HG03196 (cell line): Measurements from ENCODE around the gene BRWD1.
"Not testable (repeated sequence)": the region's sequence is repeated elsewhere in the genome, so short reads cannot be mapped to it uniquely, and the experiment has no call there.

ENCODE experiments used
- ATAC-seq: cut with Tn5 transposase; IDR thresholded peaks from one replicate; pipeline ENCODE4 v1.9.1; 2021; ENCODE audit not compliant: unreplicated experiment

BRWD1 gene

GRCh38 chr21:39176271-39176709 is 137.1 kb downstream of the BRWD1 start:
- no peak for ATAC-seq

- no peak for ATAC-seq
Measured at GRCh38 chr21:39175665-39176064, 137.8 kb downstream of the BRWD1 start.

- no peak for ATAC-seq
Measured at GRCh38 chr21:39175154-39175553, 138.3 kb downstream of the BRWD1 start.

DNA sequence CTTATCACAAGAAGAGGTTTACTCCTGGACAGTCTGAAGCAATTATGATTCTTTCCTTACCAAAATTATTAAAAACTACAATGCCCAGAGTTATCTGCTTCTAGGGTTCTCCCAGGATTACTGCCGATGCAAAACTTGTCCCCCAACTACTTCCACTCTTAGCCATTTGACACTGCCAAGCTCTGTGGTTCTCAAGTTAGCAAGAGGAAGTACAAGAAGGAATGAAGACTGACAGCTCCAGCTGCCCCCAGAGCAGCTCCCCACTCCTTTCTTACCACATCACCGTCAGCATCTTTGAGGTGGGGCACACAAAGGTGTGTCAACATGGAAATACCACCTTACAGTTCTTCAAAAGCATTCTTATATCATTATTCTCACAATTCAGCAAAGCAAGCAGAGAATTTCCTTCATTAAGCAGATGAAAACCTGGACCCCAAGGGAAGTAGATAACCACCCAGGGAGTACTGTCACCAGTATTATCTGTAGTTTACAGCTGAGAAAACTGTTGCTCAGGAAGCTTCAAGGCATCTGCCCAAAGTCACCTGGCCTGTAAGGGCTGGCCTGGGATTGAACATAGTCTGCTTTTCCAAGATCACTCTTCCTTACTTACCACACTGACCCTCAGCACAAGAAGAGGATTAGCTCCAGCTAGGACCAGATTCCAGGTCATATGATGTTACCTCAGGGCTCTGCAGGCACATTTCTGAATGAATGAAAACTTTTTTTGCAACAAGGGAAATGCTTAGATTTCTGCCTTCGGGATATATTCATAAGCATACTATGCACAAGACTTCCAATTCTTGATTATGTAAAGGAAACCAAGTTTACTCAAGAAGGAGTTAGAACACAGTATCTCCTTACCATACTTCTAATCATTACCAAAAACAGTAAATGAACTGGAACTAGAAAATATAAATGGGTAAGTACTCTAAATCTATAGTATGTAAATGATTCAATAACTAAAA is 139.4 kb downstream of the BRWD1 start:
- ATAC-seq = no peak

DNA sequence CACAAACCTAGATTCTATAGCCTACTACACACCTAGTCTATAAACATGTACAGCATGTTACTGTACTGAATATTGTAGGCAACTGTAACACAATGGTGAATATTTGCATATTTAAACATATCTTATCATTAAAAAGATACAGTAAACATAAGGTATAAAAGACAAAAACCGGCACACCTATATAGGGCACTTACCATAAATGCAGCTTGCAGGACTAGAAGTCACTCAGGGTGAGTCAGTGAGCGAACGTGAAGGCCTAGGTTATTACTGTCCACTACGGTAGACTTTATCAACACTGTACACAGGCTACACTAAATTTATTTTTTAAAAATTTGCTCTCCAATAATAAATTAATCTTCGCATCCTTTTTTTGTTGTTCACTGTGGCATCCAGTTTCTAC is 143.5 kb downstream of the BRWD1 start:
- no peak for ATAC-seq

- no peak for ATAC-seq
Measured at GRCh38 chr21:39168800-39169199, 144.6 kb downstream of the BRWD1 start.

GRCh38 chr21:39164523-39164922 is 148.9 kb downstream of the BRWD1 start:
- no peak for ATAC-seq

DNA sequence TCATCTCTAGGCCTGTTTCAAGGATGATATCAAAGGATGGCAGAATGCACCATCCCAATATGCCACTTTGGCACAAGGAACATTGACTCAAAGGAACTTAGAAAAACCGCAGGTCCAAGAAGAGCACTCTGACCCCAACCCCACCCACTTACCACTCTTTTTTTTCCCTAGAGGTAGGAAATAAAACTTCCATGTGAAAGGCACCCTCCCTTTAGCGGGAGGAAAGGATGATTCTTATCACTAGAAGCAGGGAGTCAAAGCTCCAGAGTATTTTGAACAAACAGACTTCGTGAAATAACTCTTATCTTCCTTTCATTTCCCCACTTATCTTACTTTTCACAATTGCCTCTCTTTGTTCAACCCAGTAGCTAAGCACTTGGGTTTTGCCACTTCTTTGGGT is 152.4 kb downstream of the BRWD1 start:
- no peak for ATAC-seq

GRCh38 chr21:39159342-39160063 is 153.9 kb downstream of the BRWD1 start:
- no peak for ATAC-seq

- not testable (repeated sequence) for ATAC-seq
Measured at GRCh38 chr21:39157241-39157640, 156.2 kb downstream of the BRWD1 start.

DNA sequence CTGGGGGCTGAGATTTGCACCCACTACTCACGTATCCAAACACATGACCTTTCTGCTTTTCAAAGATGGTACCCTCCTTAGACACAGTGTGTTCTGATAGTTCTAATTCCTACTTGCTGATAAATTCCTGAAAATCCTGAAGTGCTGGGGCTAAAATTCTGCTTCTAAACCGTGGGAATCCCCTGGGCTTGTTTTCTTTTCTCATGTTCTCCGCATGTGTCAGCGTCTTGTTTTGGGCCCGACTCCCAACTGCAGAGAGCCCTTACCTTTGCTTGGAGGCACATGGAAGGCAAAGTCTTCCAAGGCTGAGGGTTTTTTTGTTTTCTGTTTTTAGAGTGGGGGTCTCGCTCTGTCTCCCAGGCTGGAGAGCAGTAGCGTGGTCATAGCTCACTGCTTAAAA is 157.4 kb downstream of the BRWD1 start:
- ATAC-seq = no peak

DNA sequence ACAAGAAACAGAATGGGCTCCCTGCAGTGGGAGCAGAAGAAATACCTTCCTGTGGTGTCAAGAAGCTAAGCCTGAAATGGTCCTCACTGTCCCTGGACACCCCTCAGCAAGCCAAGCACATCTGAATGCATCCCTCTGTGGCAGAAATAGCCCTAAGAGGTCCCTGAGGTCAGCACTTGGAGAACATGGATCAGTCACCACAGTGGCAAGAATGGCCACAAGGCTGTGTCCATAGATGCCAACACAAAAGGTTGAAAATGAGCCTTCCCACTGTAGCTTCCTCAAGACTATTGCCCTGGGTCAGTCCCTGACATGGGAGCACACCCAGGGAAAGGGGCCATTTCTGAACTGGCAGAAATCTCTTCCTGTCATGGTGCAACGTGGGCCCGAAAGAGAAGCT is 157.9 kb downstream of the BRWD1 start:
- no peak for ATAC-seq

DNA sequence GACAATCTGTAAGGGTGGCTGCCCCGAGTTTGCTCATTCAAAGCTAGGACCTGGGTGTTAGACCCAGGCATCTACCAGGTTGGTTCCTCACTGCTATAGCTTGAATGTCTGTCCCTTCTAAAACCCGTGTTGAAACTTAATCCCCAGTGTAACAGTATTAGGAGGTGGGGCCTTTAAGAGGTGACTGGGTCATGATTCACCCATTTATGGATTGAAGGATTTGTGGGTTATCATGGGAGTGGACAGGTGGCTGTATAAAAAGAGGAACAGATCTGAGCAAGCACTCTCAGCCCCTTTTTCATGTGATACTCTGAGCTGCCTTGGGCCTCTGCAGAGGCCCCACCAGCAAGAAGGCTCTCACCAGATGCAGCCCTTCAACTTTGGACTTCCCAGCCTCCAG is 159.6 kb downstream of the BRWD1 start:
- no peak for ATAC-seq

DNA sequence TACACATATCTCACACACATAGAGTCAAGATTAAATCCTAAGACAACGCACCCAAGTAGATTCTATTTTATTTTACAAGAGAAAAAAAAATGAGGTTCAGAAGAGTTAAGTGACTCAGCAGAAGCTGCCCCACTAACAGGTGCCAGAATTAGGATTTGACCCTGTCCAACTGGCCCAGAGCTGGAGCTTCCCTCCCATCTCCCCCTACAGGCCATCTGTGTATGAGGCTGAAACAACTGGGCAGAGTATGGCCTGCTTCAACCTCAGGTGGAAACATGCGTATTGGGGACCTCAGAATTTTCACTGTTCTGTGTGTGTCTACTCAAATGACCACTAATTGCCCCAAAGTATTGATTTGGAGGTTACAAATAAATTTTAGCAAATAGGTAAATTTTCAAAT is 160.1 kb downstream of the BRWD1 start:
- no peak for ATAC-seq

GRCh38 chr21:39152271-39152670 is 161.2 kb downstream of the BRWD1 start:
- no peak for ATAC-seq

DNA sequence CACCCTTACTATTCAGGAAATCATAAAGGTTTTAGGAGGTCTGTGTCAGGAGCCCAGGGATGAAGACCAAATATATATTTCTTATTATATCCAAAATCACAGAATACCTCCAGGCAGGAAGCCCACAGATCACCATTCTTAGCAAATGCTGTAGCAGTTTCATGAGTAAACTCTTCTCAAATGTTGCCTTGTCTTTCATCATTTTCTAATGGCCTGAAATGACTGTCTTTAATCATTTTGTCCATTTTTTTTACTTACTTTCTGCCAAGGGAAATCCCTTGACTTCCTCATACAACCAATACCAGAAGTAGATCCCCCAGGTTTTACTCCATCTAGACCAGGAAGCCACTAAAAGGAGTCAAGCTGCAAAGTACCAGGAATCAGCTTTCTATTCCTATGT is 162.6 kb downstream of the BRWD1 start:
- ATAC-seq = no peak

DNA sequence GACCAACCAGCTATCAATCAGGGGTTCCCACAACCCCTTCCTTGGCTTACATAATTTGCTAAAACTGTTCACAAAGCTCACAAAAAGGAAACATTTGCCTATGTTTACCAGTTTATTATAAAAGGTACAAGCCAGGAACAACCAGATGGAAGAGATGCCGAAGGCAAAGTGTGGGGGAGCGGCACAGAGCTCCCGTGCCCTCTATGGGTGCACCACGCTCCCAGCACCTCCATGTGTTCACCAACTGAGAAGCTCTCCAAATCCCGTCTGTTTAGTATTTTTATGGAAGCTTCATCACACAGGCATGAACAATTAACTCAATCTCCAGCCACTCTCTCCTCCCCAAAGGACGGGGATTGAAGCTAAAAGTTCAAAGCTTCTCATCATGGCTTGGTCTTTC is 163.1 kb downstream of the BRWD1 start:
- ATAC-seq = no peak

DNA sequence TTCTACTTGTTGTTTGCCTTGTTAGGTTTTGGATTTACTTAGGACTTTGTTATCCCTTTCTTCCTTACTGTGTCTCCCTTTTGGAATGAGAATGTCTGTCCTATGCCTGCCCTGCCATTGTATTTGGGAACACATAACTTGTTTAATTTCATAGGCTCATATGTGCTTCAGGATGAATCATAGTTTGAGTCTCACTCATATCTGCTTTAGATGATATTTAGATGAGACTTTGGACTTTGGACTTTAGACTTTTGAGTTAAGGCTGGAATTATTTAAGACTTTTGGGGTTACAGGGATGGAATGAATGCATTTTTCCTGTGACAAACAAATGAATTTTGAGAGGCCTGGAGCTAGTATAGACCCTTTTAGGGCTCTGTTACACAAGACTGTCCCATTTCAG is 163.6 kb downstream of the BRWD1 start:
- ATAC-seq = no peak

- ATAC-seq = no peak
Measured at GRCh38 chr21:39148975-39149374, 164.5 kb downstream of the BRWD1 start.

DNA sequence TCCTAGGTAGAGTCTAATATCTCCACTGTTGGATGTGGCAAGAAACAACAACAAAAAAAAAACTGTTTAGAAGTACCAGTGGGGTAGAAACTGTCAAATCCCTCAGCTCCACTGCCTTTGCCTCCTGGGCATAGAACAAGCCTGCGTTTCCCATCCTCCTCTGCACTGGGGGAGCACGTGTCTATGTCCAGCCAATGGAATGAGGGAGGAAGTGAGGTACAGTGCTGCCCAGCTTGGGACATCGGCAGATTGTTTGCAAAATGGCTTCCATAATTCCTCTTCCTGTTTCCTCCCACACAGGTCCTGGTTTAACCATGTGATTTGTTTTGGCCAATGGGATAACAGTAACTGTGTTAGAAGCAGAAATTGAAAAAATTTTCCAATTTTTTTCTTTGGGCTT is 169.2 kb downstream of the BRWD1 start:
- ATAC-seq = no peak

DNA sequence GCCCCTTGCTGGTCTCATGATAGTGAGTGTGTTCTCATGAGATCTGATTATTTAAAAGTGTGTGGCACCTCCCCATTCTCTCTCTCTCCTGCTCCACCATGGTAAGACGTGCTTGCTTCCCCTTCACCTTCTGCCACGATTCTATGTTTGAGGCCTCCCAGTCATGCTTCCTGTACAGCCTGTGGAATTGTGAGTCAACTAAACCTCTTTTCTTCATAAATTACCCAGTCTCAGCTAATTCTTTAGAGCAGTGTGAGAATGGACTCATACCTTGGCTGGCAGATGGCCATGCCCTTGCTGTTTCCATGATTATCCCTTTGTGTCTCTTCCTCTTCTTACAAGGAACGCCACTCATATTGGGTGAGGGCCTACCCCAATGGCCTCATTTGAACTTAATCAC is 170.5 kb downstream of the BRWD1 start:
- ATAC-seq = no peak

DNA sequence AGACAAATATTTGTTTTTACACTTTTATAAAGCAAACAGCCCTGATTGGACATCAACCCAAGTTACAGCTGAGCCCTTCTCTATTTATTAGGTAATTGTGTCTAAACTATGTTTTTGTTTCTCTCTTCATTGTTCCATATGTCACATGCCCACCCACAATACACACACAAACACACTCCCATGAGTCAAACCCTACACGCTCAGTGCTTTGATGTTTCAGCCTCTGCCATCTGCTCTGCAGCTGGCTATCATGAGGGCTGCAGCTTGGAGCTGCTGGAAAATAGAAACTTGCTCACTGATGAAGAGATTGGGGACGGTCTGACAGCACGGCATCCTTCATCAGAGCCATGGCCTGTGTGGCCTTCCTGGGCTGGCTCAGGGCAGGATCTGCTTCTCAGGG is 171.9 kb downstream of the BRWD1 start:
- ATAC-seq = no peak
